ENCODE measurements around the gene TNS1. TPM values are rescaled to one million over a fixed set of nuclear protein-coding genes. Genes with fewer than 3 reads are reported as not detected.

The TNS1 gene
- total RNA-seq, 6 experiments from 2014 or later = 113 to 139 (median 126) TPM

GRCh38 chr2:217799563-217800432 lies 203.0 kb downstream of the TNS1 start:
- DNase-seq = no peak
- Mint-ChIP-seq H3K4me1 (ENCODE audit: low read depth) (peaks cover 5% of the 10 kb centered on the region; the same call in 1 of the 2 replicates), H3K4me3 (no peak overlapping the region), H3K9me3 (no peaks in the 10 kb centered on the region), H3K27ac (peak overlapping the region; percentile 17; the same call in 1 of the 2 replicates), H3K36me3 (ENCODE audit: low read depth) (0 out of 2 replicates have a peak, but pooled peaks cover 10% of the 10 kb centered on the region), H3K27me3 (ENCODE audit: insufficient read depth) (peaks cover 11% of the 10 kb centered on the region)
- TF ChIP-seq, protein P1, sequence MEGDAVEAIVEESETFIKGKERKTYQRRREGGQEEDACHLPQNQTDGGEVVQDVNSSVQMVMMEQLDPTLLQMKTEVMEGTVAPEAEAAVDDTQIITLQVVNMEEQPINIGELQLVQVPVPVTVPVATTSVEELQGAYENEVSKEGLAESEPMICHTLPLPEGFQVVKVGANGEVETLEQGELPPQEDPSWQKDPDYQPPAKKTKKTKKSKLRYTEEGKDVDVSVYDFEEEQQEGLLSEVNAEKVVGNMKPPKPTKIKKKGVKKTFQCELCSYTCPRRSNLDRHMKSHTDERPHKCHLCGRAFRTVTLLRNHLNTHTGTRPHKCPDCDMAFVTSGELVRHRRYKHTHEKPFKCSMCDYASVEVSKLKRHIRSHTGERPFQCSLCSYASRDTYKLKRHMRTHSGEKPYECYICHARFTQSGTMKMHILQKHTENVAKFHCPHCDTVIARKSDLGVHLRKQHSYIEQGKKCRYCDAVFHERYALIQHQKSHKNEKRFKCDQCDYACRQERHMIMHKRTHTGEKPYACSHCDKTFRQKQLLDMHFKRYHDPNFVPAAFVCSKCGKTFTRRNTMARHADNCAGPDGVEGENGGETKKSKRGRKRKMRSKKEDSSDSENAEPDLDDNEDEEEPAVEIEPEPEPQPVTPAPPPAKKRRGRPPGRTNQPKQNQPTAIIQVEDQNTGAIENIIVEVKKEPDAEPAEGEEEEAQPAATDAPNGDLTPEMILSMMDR (IDR thresholded peaks at IDR 0.05) = peak; percentile 15; the same call in 1 of the 2 replicates

- Mint-ChIP-seq H3K27me3 (ENCODE audit: insufficient read depth) (peaks cover 11% of the 10 kb centered on the region), H3K27ac (0 out of 2 replicates have a peak overlapping the region, but pooled peaks have one; percentile 36), H3K9me3 (no peaks in the 10 kb centered on the region), H3K4me3 (no peak overlapping the region), H3K4me1 (ENCODE audit: low read depth) (peaks cover 5% of the 10 kb centered on the region; the same call in 1 of the 2 replicates), H3K36me3 (ENCODE audit: low read depth) (0 out of 2 replicates have a peak, but pooled peaks cover 10% of the 10 kb centered on the region)
- TF ChIP-seq, protein P1 (IDR thresholded peaks at IDR 0.05) = no peak
- no peak for DNase-seq
These were observed 203.8 kb downstream of the TNS1 start for GRCh38 chr2:217798743-217799562.

DNA sequence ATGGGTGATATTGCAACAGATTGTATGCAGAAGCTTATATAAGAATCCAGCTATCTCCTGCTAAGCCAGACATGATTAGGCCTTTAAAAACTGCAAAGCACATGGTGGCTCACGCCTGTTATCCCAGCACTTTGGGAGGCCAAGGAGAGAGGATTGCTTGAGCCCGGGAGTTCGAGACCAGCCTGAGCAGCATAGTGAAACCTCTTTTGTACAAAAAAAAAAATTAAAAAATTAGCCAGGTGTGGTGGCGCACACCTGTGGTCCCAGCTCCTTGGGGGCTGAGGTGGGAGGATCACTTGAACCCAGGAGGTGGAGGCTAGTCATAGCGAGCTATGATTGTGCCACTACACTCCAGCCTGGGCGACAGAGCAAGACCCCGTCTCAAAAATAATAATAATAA lies 204.6 kb downstream of the TNS1 start:
- H3K27me3 Mint-ChIP-seq (ENCODE audit: insufficient read depth) = peaks cover 11% of the 10 kb centered on the region

DNA sequence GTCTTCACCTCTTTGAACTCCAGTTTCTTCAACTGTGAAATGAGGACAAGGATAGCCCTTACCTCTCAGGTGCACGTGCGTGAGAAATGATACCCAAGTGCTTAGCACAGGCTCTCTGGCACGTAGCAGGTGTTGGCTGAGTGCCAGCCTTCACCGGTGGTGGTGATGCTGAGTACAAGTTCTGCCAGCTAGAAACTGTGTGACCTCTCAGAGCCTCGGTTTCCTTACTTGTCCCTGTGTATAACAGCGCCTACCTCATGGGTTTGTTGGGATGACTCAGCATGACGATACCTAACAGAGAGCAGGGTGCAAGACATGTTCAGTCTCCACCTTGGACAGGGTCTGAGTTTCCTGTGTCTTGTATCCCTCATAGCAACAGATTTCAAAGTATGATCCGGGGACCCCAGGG lies 205.1 kb downstream of the TNS1 start:
- H3K4me1 Mint-ChIP-seq (ENCODE audit: low read depth) = peaks cover 13% of the 10 kb centered on the region
- 0 out of 2 replicates have a peak, but pooled peaks cover 10% of the 10 kb centered on the region for H3K36me3 Mint-ChIP-seq (ENCODE audit: low read depth)
- no peaks in the 10 kb centered on the region for H3K9me3 Mint-ChIP-seq
- DNase-seq = no peak
- TF ChIP-seq, protein P1 (IDR thresholded peaks at IDR 0.05) = no peak
- H3K4me3 Mint-ChIP-seq = no peak overlapping the region
- peaks cover 6% of the 10 kb centered on the region for H3K27me3 Mint-ChIP-seq (ENCODE audit: insufficient read depth)
- H3K27ac Mint-ChIP-seq = peak overlapping the region; percentile 57

More for the DNA sequence above, 204.6 kb downstream of the TNS1 start:
- Mint-ChIP-seq H3K4me3 (no peak overlapping the region), H3K9me3 (no peaks in the 10 kb centered on the region), H3K4me1 (ENCODE audit: low read depth) (peaks cover 9% of the 10 kb centered on the region), H3K36me3 (ENCODE audit: low read depth) (0 out of 2 replicates have a peak, but pooled peaks cover 10% of the 10 kb centered on the region), H3K27ac (no peak overlapping the region)
- no peak for DNase-seq
- TF ChIP-seq, protein P1 (IDR thresholded peaks at IDR 0.05) = no peak

GRCh38 chr2:217797165-217797564 lies 205.6 kb downstream of the TNS1 start:
- Mint-ChIP-seq H3K4me3 (no peak overlapping the region), H3K9me3 (no peaks in the 10 kb centered on the region), H3K36me3 (ENCODE audit: low read depth) (0 out of 2 replicates have a peak, but pooled peaks cover 10% of the 10 kb centered on the region), H3K27me3 (ENCODE audit: insufficient read depth) (peaks cover 6% of the 10 kb centered on the region), H3K4me1 (ENCODE audit: low read depth) (peaks cover 13% of the 10 kb centered on the region), H3K27ac (peak overlapping the region; percentile 57)
- TF ChIP-seq, protein P1 (IDR thresholded peaks at IDR 0.05) = no peak
- DNase-seq = no peak

Measured in HFFc6 (cell line).